Esophagus (tissue), 2 donors: ENCODE measurements around the gene UNC5B. TPM values are rescaled to one million over a fixed set of nuclear protein-coding genes. Genes with fewer than 3 reads are reported as not detected.
"Not testable (repeated sequence)": the region's sequence is repeated elsewhere in the genome, so short reads cannot be mapped to it uniquely, and the experiment has no call there.

Source experiments
- H3K27ac ChIP-seq, 2 donors: one replicate each; pipeline ENCODE4 v1.5.1; 2013; ENCODE audit warnings: low read depth in 2 of 2, mild to moderate bottlenecking in 2 of 2, inconsistent platforms in 1 of 2, low read length in 1 of 2, moderate library complexity in 1 of 2
- H3K27me3 ChIP-seq, 2 donors: one replicate each; pipeline ENCODE4 v1.6.1; 2013; ENCODE audit warnings: low read length in 2 of 2, control low read depth in 1 of 2, mild to moderate bottlenecking in 1 of 2; ENCODE audit not compliant: insufficient read depth in 2 of 2, control insufficient read depth in 1 of 2
- H3K36me3 ChIP-seq, 2 donors: one replicate each; pipeline ENCODE4 v1.6.1; 2013; ENCODE audit warnings: low read length in 1 of 2; ENCODE audit not compliant: control insufficient read depth in 2 of 2, insufficient read depth in 2 of 2
- H3K4me1 ChIP-seq, 2 donors: one replicate each; pipeline ENCODE4 v1.6.1; 2013; ENCODE audit warnings: low read length in 1 of 2; ENCODE audit not compliant: control insufficient read depth in 2 of 2, insufficient read depth in 2 of 2
- H3K4me3 ChIP-seq, 2 donors: one replicate each; pipeline ENCODE4 v1.5.1; 2013; ENCODE audit warnings: low read length in 2 of 2, mild to moderate bottlenecking in 2 of 2, low read depth in 1 of 2, moderate library complexity in 1 of 2
- H3K9me3 ChIP-seq, 2 donors: one replicate each; pipeline ENCODE4 v1.6.1; 2013; ENCODE audit warnings: mild to moderate bottlenecking in 2 of 2, low read depth in 1 of 2, low read length in 1 of 2, moderate library complexity in 1 of 2; ENCODE audit not compliant: control insufficient read depth in 2 of 2, insufficient read depth in 1 of 2
- WGBS, 2 donors: extraction: QIAGEN DNeasy Blood & Tissue Kit; methylation state at CpG; one replicate each; pipeline ENCODE4 v1.1.7; 2013; 5-methylcytosine and 5-hydroxymethylcytosine counted together
- polyA plus RNA-seq, 2 donors: library from polyadenylated mRNA; stranded (reverse); fragments of 200-250 nt; gene quantifications; one replicate each; pipeline ENCODE4 v1.2.3, GENCODE V29; 2013
- donor health status: healthy with polysubstance abuse.
- donor health status: Bipolar disorder and iron deficiency.

UNC5B gene
- polyA plus RNA-seq, 2 donors: 7.6 to 12.2 TPM

DNA sequence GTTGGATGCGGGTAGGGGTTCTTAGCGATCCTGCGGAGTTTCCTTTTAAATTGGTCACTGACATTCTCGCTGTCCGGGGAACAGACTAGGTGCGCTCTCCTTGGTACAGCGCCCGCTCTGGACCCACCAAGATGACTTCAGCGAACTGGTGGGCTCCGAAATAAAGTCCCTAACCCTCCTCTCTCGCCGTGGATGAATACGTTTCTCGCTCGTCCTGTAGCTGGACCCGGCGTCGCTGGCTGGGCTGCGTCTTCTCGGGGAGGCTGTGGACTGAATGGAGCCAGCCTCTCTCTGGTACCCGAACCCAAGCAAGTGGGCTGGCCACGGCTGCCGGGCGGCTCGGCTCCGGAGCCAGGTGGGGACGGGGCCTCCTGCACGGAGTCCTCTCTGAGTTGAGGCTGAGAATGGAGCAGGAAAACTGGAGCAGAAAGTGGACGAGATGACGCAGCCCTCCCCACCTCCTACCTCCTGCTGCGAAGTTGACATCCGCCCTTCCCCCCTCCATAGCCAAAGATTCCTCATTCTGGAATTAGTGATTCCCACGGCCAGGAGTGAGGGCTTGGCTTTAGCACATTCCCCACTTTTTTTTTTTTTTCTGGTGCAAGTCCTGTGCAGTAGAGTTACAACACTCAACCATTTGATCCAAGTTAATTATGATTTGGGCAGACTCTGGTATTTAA lies 1.5 kb downstream of the UNC5B start:
- Histone ChIP-seq H3K9me3 (no peaks in the 10 kb centered on the region), H3K4me3 (peak overlapping the region; percentile 75 to 81), H3K36me3 (no peaks in the 10 kb centered on the region), H3K27ac (peak overlapping the region; percentile 89 to 90), H3K4me1 (peaks cover 10 to 24% of the 10 kb centered on the region in 2 donors), H3K27me3 (no peaks in the 10 kb centered on the region)
- WGBS, 2 donors: 6 to 18% methylated on average over 33 of the region's 33 CpGs

DNA sequence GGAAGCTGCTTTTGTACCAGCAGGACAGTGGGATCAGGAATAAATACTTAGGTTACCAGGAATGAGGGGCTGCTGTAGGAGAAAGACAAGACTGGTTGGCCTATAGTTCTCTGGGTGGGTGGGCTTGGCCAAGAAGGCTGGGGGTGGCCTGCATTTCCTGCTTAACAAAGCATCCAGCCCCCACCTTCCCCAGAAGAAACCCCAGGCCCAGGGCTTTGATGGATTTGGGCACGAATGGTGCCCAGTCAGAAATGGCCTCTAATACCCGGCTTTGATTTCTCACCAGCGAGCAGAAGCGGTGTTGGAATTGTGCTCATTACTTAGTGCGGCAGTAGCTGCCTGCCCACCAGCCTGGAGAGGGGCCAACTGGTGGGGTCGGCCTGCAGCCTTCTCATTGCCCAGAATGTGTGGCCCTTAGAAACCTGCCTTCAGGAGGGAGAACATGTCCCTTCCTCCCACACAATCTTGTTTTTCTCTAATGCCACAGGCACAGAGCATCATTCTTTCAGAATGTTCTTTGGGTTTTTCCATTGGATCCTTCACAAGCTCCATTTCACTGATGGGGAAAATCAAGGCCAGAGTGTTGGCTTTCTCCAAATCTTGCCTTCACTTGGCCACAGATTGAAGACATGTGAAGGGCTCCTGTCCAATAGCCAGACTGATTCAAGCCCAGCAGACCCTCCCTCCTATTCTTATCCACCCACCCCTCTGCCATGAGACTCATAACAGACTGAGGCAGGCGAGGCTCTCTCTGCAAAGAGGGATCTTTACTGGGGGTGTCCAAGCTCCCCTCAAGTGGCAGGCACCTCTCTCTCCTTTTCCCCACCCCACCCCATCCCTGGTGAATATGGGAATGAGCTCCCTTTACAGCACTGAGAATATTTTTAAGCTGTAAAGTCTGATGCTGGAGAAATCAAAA lies 2.5 kb downstream of the UNC5B start:
- WGBS, 2 donors: 88 to 92% methylated on average over 7 of the region's 7 CpGs
- Histone ChIP-seq H3K9me3 (no peaks in the 10 kb centered on the region), H3K36me3 (no peaks in the 10 kb centered on the region), H3K27me3 (no peaks in the 10 kb centered on the region), H3K4me3 (no peak overlapping the region), H3K4me1 (peaks cover 8 to 24% of the 10 kb centered on the region in 2 donors), H3K27ac (no peak overlapping the region)

DNA sequence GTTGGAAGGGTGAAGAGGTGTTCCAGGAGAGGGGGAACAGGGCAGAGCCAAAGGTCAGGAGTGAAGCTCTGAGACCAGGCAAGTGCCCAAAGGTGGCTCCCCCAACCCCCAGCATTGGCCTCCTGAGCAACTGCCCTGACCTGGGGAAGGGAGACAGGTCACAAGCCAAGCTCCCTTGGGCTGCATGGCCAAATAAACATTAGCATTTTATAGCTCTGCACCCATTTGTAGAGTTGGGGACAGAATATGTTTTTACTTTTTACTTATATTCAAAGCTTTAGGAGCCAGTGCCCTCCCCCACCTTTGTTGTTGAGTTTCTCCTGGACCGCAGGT lies 4.0 kb downstream of the UNC5B start:
- 91 to 100% methylated on average over 1 of the region's 1 CpG for WGBS, 2 donors
- Histone ChIP-seq H3K36me3 (no peaks in the 10 kb centered on the region), H3K27me3 (no peaks in the 10 kb centered on the region), H3K9me3 (no peaks in the 10 kb centered on the region), H3K27ac (peak overlapping the region in 1 of 2 donors; percentile 10), H3K4me3 (no peak overlapping the region), H3K4me1 (peaks cover 8 to 26% of the 10 kb centered on the region in 2 donors)

DNA sequence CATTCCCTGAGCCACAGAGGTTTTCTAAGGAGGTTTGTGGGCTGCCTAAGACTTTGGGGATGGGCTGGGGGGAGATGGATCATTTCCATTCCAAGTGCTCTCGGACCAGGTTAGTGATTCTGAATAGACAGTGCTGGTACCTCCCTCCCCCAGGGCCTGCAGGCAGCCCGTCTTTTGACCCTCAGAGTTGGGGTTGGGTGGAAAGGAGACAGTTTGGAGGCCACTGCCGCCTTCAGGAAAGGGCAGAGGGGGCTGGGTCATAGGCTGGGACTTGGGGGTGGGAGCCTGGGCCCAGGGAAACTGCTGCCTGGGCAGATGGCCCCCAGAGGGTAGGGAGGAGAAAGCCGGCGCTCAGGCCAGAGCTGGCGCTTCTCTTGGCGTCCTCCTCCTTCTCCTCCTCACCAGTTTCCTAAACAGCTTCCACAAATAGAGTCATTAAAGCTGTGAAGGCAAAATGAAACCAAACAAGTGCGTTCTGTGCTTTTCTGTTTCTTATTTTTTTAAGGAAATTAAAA lies 4.4 kb downstream of the UNC5B start:
- no peaks in the 10 kb centered on the region for H3K9me3 ChIP-seq
- peak overlapping the region; percentile 34 to 80 for H3K27ac ChIP-seq
- no peaks in the 10 kb centered on the region for H3K36me3 ChIP-seq
- peak overlapping the region in 1 of 2 donors; percentile 54 for H3K4me3 ChIP-seq
- no peaks in the 10 kb centered on the region for H3K27me3 ChIP-seq
- WGBS, 2 donors: 29 to 33% methylated on average over 8 of the region's 8 CpGs
- peaks cover 8 to 26% of the 10 kb centered on the region in 2 donors for H3K4me1 ChIP-seq

DNA sequence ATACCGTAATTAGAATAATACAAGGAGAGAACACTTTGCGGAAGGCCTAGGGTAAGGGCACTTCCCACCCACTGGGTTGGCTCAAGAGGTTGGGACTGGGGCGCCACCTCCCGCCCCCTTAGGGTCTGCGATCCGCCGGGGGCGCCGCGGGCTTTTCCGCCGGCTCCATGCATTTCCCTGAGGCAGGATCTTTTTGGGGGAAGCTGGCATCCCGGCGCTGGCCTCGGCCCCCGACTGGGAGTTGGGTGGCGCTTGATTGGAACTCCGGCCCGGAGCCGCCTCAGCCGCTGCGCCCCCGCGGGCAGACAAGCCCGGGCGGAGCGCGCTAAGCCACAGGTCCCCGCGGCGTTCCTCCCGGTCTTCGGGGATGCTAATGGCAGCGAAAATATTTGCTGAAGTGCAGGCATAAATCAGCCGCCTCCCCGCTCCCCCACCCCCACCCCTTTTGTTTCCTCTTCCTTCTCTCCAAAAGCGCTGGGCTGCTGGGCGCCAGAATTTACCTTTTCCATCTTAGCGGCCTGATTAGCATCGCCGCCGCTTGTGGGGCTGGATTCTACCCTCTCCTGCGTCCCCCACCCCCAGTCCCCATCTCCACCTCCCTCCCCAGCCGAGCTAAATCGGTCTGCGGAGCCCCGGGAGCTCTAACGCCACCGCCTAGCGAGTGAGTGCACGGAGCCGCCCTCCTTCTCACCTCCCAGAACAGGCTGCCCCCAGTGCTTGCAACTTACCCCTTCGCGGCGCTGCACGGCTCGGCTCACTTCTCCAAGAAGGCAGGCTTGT lies 5.1 kb downstream of the UNC5B start:
- Histone ChIP-seq H3K27me3 (no peaks in the 10 kb centered on the region), H3K4me3 (peak overlapping the region; percentile 45 to 54), H3K4me1 (peaks cover 8 to 26% of the 10 kb centered on the region in 2 donors), H3K9me3 (no peaks in the 10 kb centered on the region), H3K36me3 (no peaks in the 10 kb centered on the region), H3K27ac (peak overlapping the region; percentile 48 to 80)
- WGBS, 2 donors: 4% methylated on average over 56 to 57 of the region's 57 CpGs

DNA sequence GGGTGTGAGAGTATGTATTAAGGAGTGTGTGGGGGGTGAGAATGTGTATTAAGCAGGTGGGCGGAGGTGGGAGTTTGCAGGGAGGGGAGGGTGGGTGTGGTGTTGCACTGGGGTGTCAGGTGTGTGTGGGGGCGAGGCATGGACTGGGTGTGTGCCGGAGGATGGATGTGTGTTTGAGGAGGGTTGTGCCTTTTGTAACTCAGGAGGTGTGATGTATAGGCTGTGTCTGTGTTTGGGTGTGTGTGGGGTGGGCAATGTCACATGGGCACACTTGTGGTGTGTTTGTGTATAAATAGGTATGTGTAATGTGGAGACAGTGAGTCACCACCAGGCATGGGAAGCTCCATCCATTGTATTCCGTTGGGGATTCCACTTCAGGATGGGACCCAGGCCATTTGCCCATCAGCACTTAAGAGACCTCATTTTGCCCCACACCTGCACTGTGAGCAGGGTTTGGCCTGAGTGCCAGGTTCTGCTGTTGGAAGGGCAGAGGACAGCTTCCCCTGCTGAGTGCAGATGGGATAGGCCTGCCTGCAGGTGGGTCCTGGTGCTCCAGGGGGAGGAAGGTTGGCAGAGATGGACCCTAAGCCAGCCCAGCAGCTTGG lies 5.8 kb downstream of the UNC5B start:
- H3K4me1 ChIP-seq: peaks cover 8 to 26% of the 10 kb centered on the region in 2 donors
- peak overlapping the region; percentile 48 to 80 for H3K27ac ChIP-seq
- H3K4me3 ChIP-seq: peak overlapping the region; percentile 11 to 54
- no peaks in the 10 kb centered on the region for H3K27me3 ChIP-seq
- H3K36me3 ChIP-seq: no peaks in the 10 kb centered on the region
- 39 to 43% methylated on average over 4 of the region's 4 CpGs for WGBS, 2 donors
- no peaks in the 10 kb centered on the region for H3K9me3 ChIP-seq

DNA sequence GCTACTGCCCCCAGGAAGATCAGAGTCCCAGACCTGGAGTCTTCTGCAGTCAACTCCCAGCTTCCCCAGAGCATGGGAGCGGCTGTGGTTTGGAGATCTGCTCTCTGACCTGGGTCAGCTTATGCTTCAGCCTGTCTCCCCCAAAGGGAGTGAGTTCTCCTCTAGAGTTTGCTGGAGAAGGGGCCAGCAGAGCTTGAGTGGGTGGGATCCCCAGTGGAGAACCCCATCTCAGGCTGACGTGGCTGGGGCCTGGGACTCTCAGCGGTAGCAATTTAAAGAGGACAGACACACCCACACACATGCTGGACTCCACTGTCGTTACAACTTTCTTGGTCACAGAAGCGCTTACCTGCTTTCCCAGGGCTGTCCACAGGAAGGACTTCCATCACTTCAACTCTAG lies 6.3 kb downstream of the UNC5B start:
- H3K4me3 ChIP-seq: no peak overlapping the region
- peak overlapping the region in 1 of 2 donors; percentile 48 for H3K27ac ChIP-seq
- peaks cover 8 to 26% of the 10 kb centered on the region in 2 donors for H3K4me1 ChIP-seq
- H3K9me3 ChIP-seq: no peaks in the 10 kb centered on the region
- no peaks in the 10 kb centered on the region for H3K36me3 ChIP-seq
- H3K27me3 ChIP-seq: no peaks in the 10 kb centered on the region
- 79 to 89% methylated on average over 5 of the region's 5 CpGs for whole genome bisulfite sequencing, 2 donors

DNA sequence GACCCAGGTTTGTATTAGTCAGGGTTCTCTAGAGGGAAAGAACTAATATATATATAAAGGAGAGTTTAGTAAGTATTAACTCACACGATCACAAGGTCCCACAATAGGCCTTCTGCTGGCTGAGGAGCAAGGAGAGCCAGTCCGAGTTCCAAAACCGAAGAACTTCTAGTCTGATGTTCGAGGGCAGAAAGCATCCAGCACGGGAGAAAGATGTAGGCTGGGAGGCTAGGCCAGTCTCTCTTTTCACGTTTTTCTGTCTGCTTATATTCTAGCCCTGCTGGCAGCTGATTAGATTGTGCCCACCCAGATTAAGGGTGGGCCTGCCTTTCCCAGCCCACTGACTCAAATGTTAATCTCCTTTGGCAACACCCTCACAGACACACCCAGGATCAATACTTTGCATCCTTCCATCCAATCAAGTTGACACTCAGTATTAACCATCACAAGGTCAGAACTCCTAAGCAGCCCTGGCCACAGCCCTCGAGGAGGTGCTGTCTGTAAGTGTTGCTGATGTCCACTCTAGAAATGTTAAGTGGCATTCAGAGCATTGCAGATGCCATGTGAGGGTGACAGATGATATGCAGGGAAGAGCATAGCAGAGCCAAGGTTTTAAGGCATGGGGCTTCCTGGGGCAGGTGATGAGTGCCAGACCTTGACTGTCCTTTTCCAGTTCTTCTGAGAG lies 7.0 kb downstream of the UNC5B start:
- H3K36me3 ChIP-seq, H3K4me3 ChIP-seq, H3K27me3 ChIP-seq, H3K27ac ChIP-seq, H3K9me3 ChIP-seq: not testable (repeated sequence)
- 87 to 88% methylated on average over 7 of the region's 7 CpGs for WGBS, 2 donors
- H3K4me1 ChIP-seq: peaks cover 2 to 23% of the 10 kb centered on the region in 2 donors
